GM23338 (cell line): Measurements from ENCODE around the gene VPS54. TPM values are rescaled to one million over a fixed set of nuclear protein-coding genes. Genes with fewer than 3 reads are reported as not detected.

Experiments used
- ATAC-seq: fragments of 200-7000 bp; cut with Tn5 transposase; 3 replicates; pipeline ENCODE4 v1.9.1; 2020
- DNase-seq: peaks from one replicate; pipeline ENCODE4 v3.0.0-alpha.2; 2015; ENCODE audit warnings: low spot score
- H2AFZ ChIP-seq: fragments of 200-600 bp; sonication (generic); 2 replicates; pipeline ENCODE4 v1.8.0; 2016; ENCODE audit warnings: antibody characterized with exemption, mild to moderate bottlenecking, moderate library complexity
- H3F3A ChIP-seq: fragments of 200-600 bp; sonication (generic); replicated peaks from 2 replicates; pipeline ENCODE4 v1.8.0; 2017; ENCODE audit warnings: antibody characterized with exemption, mixed run types, low read depth
- H3K27ac ChIP-seq: fragments of 200-600 bp; sonication (generic); 2 replicates; pipeline ENCODE4 v1.6.1; 2016; ENCODE audit warnings: low read depth
- H3K27me3 ChIP-seq: fragments of 200-600 bp; sonication (generic); 2 replicates; pipeline ENCODE4 v1.8.0; 2016; ENCODE audit warnings: mild to moderate bottlenecking, mixed run types, moderate library complexity; ENCODE audit not compliant: insufficient read depth
- H3K36me3 ChIP-seq: fragments of 200-600 bp; sonication (generic); 2 replicates; pipeline ENCODE4 v1.8.0; 2016; ENCODE audit warnings: mild to moderate bottlenecking; ENCODE audit not compliant: insufficient read depth
- H3K4me1 ChIP-seq: fragments of 200-600 bp; sonication (generic); 2 replicates; pipeline ENCODE4 v1.8.0; 2016; ENCODE audit warnings: mild to moderate bottlenecking, moderate library complexity; ENCODE audit not compliant: insufficient read depth
- H3K4me2 ChIP-seq: fragments of 200-600 bp; sonication (generic); 2 replicates; pipeline ENCODE4 v1.7.1; 2017; ENCODE audit warnings: mixed run types
- H3K4me3 ChIP-seq: fragments of 200-600 bp; sonication (generic); 2 replicates; pipeline ENCODE4 v1.6.1; 2016; ENCODE audit warnings: mixed run types
- H3K79me2 ChIP-seq: fragments of 200-600 bp; sonication (generic); replicated peaks from 2 replicates; pipeline ENCODE4 v1.8.0; 2017; ENCODE audit warnings: mild to moderate bottlenecking; ENCODE audit not compliant: insufficient read depth
- H3K9me2 ChIP-seq: fragments of 200-600 bp; sonication (generic); 2 replicates; pipeline ENCODE4 v1.8.0; 2017; ENCODE audit not compliant: insufficient read depth
- H4K20me1 ChIP-seq: fragments of 200-600 bp; sonication (generic); replicated peaks from 2 replicates; pipeline ENCODE4 v1.8.0; 2017; ENCODE audit warnings: mild to moderate bottlenecking; ENCODE audit not compliant: insufficient read depth
- H3K27ac Mint-ChIP-seq: 2 replicates; pipeline ENCODE4 v1.8.0; 2020; ENCODE audit warnings: inconsistent platforms, mild to moderate bottlenecking, moderate library complexity, mixed read lengths
- H3K27me3 Mint-ChIP-seq: 3 replicates; pipeline ENCODE4 v1.8.0; 2022; ENCODE audit warnings: low read depth, mild to moderate bottlenecking, moderate library complexity, mixed read lengths, inconsistent platforms; ENCODE audit not compliant: insufficient read depth, poor library complexity
- H3K36me3 Mint-ChIP-seq: 3 replicates; pipeline ENCODE4 v1.8.0; 2021; ENCODE audit warnings: low read depth, mild to moderate bottlenecking, inconsistent platforms, moderate library complexity, mixed read lengths
- H3K4me1 Mint-ChIP-seq: 3 replicates; pipeline ENCODE4 v1.8.0; 2020; ENCODE audit warnings: mild to moderate bottlenecking, inconsistent platforms, mixed read lengths
- H3K4me3 Mint-ChIP-seq: 3 replicates; pipeline ENCODE4 v1.8.0; 2021; ENCODE audit warnings: moderate library complexity, mild to moderate bottlenecking, inconsistent platforms, mixed read lengths
- H3K9me3 Mint-ChIP-seq: 3 replicates; pipeline ENCODE4 v1.8.0; 2020; ENCODE audit warnings: moderate library complexity, mild to moderate bottlenecking, inconsistent platforms, mixed read lengths
- CREB1 ChIP-seq: fragments of 250-450 bp; sonication (Bioruptor Pico); IDR thresholded peaks from 2 replicates; pipeline ENCODE4 v1.5.0; 2020; ENCODE audit warnings: low read depth, mild to moderate bottlenecking, moderate library complexity
- CTCF ChIP-seq, 2 experiments: fragments of 200-600 bp in 1 of 2; sonication (generic) in 1 of 2; conservative IDR thresholded peaks; 2 replicates each; pipeline versions ENCODE4 v1.5.1 to v1.6.1; 2016 to 2017; ENCODE audit warnings: antibody characterized with exemption in 2 of 2, low read depth in 2 of 2, mild to moderate bottlenecking in 2 of 2, moderate library complexity in 1 of 2
- ETS1 ChIP-seq: IDR thresholded peaks from 2 replicates; pipeline ENCODE4 v1.6.1; 2016; ENCODE audit warnings: antibody characterized with exemption
- EZH2 ChIP-seq: fragments of 200-600 bp; sonication (generic); IDR thresholded peaks from one replicate; pipeline ENCODE4 v1.8.0; 2017; ENCODE audit warnings: antibody characterized with exemption, mild to moderate bottlenecking, low read depth; ENCODE audit not compliant: unreplicated experiment
- EZH2phosphoT487 ChIP-seq: fragments of 200-600 bp; sonication (generic); IDR thresholded peaks from one replicate; pipeline ENCODE4 v1.8.1; 2018; ENCODE audit warnings: antibody characterized with exemption; ENCODE audit not compliant: unreplicated experiment
- JUNB ChIP-seq: IDR thresholded peaks from one replicate; pipeline ENCODE4 v1.6.1; 2016; ENCODE audit warnings: antibody characterized with exemption; ENCODE audit not compliant: unreplicated experiment
- NANOG ChIP-seq: IDR thresholded peaks from 2 replicates; pipeline ENCODE4 v1.6.1; 2016; ENCODE audit warnings: antibody characterized with exemption, borderline replicate concordance
- POLR2AphosphoS5 ChIP-seq: IDR thresholded peaks from 2 replicates; pipeline ENCODE4 v1.6.1; 2016; ENCODE audit warnings: antibody characterized with exemption, low read depth
- STAT1 ChIP-seq: IDR thresholded peaks from one replicate; pipeline ENCODE4 v1.6.1; 2016; ENCODE audit warnings: antibody characterized with exemption; ENCODE audit not compliant: unreplicated experiment
- ZNF114 ChIP-seq: fragments of 250-450 bp; sonication (Bioruptor Pico); IDR thresholded peaks from 2 replicates; pipeline ENCODE4 v1.5.0; 2020; ENCODE audit warnings: mild to moderate bottlenecking, moderate library complexity
- ZNF331 ChIP-seq: fragments of 250-450 bp; sonication (Bioruptor Pico); IDR thresholded peaks from 2 replicates; pipeline ENCODE4 v1.5.0; 2020; ENCODE audit warnings: low read depth, mild to moderate bottlenecking, moderate library complexity
- polyA plus RNA-seq: library from polyadenylated mRNA; unstranded; fragments of >200 nt; fragmentation: Nextera tagmentation; extraction: Ambion mirVana; gene quantifications from 2 replicates; pipeline ENCODE4 v1.2.1, GENCODE V29; 2016
- total RNA-seq: library from RNA; depleted of rRNA; stranded (reverse); fragments of >200 nt; shearing (Covaris generic); gene quantifications from 2 replicates; pipeline ENCODE4 v1.2.3, GENCODE V29; 2014
- TF ChIP-seq, protein P1 (sequence below): IDR thresholded peaks from one replicate; pipeline ENCODE4 v1.6.1; 2018; ENCODE audit warnings: antibody characterized with exemption; ENCODE audit not compliant: unreplicated experiment

The VPS54 gene
- total and polyA plus RNA-seq, 2 experiments from 2014 or later: 6.6 to 17.0 TPM

- no peak for TF ChIP-seq NANOG
- no peak for TF ChIP-seq CREB1 (CRISPR knock-in tag)
- TF ChIP-seq EZH2phosphoT487: no peak
- no peak for TF ChIP-seq CTCF (conservative IDR thresholded peaks at IDR 0.05; ENCODE audit: low read depth in 2 of 2)
- TF ChIP-seq, protein P1, sequence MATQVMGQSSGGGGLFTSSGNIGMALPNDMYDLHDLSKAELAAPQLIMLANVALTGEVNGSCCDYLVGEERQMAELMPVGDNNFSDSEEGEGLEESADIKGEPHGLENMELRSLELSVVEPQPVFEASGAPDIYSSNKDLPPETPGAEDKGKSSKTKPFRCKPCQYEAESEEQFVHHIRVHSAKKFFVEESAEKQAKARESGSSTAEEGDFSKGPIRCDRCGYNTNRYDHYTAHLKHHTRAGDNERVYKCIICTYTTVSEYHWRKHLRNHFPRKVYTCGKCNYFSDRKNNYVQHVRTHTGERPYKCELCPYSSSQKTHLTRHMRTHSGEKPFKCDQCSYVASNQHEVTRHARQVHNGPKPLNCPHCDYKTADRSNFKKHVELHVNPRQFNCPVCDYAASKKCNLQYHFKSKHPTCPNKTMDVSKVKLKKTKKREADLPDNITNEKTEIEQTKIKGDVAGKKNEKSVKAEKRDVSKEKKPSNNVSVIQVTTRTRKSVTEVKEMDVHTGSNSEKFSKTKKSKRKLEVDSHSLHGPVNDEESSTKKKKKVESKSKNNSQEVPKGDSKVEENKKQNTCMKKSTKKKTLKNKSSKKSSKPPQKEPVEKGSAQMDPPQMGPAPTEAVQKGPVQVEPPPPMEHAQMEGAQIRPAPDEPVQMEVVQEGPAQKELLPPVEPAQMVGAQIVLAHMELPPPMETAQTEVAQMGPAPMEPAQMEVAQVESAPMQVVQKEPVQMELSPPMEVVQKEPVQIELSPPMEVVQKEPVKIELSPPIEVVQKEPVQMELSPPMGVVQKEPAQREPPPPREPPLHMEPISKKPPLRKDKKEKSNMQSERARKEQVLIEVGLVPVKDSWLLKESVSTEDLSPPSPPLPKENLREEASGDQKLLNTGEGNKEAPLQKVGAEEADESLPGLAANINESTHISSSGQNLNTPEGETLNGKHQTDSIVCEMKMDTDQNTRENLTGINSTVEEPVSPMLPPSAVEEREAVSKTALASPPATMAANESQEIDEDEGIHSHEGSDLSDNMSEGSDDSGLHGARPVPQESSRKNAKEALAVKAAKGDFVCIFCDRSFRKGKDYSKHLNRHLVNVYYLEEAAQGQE: no peak
- TF ChIP-seq ZNF331 (CRISPR knock-in tag): no peak
- no peak for TF ChIP-seq ETS1
Observed at GRCh38 chr2:63983986-63984605, 35.1 kb downstream of the VPS54 start (continued).

DNA sequence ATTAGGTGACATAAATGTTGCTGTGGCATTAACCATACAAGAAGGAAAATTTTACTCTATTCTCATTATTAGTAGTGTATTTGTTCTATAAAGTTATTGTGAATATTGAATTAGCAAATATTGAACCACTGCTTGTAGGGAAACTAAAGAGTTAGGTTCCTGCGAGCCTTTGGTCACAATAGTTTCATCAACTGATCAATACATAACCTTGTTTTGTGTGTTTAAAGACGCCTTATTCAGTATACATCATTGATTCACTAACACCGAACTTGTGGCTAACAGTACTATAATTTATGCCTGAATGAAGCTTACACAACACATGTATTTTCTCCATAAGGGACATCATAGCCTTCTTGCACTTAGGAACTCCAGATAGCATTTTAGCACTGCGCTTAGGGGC, 36.9 kb downstream of the VPS54 start:
- no peak overlapping the region for H3K4me3 Mint-ChIP-seq
- H3K9me3 Mint-ChIP-seq: no peaks in the 10 kb centered on the region
- H3K27ac Mint-ChIP-seq: no peak overlapping the region
- H3K79me2 ChIP-seq: no peaks in the 10 kb centered on the region; the same call in 1 of the 2 replicates
- no peaks in the 10 kb centered on the region for H3F3A ChIP-seq
- H3K9me2 ChIP-seq: no peaks in the 10 kb centered on the region
- TF ChIP-seq NANOG (no peak), POLR2AphosphoS5 (no peak), ZNF114 (CRISPR knock-in tag) (no peak), CREB1 (CRISPR knock-in tag) (no peak), STAT1 (no peak), JUNB (no peak), EZH2 (no peak), ETS1 (no peak), ZNF331 (CRISPR knock-in tag) (no peak)
- TF ChIP-seq, protein P1: no peak
- ATAC-seq: no peak
- no peak overlapping the region for H3K4me2 ChIP-seq
- no peaks in the 10 kb centered on the region for H3K4me1 Mint-ChIP-seq
- no peak for DNase-seq
- H2AFZ ChIP-seq: no peak overlapping the region
- no peaks in the 10 kb centered on the region for H3K27me3 Mint-ChIP-seq
- H3K27me3 ChIP-seq: no peaks in the 10 kb centered on the region
- no peak overlapping the region for H3K4me3 ChIP-seq
- 0 out of 2 replicates have a peak, but pooled peaks cover 3% of the 10 kb centered on the region for H4K20me1 ChIP-seq
- no peak overlapping the region for H3K27ac ChIP-seq
- peaks cover 6% of the 10 kb centered on the region; the same call in 2 of the 3 replicates for H3K36me3 Mint-ChIP-seq
- H3K4me1 ChIP-seq: no peaks in the 10 kb centered on the region
- H3K36me3 ChIP-seq: no peaks in the 10 kb centered on the region
